DMS114 treated with DMSO at 0.1 percent for 48 hours (cell line): ENCODE data around the gene GPR137B.
"Not testable (repeated sequence)": the region's sequence is repeated elsewhere in the genome, so short reads cannot be mapped to it uniquely, and the experiment has no call there.

Source experiments
- DNase-seq: peaks from one replicate; lab custom pipeline; 2025; ENCODE audit not compliant: unreplicated experiment; lab: John Stamatoyannopoulos, UW

GPR137B gene

DNA sequence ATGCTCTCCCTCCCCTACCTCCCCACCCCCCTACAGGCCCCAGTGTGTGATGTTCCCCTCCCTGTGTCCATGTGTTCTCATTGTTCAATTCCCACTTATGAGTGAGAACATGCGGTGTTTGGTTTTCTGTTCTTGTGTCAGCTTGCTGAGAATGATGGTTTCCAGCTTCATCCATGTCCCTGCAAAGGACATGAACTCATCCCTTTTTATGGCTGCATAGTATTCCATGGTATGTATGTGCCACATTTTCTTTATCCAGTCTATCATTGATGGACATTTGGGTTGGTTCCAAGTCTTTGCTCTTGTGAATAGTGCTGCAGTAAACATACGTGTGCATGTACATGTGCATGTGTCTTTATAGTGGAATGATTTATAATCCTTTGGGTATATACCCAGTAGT lies 44.1 kb downstream of the GPR137B start:
- DNase-seq: not testable (repeated sequence)

DNA sequence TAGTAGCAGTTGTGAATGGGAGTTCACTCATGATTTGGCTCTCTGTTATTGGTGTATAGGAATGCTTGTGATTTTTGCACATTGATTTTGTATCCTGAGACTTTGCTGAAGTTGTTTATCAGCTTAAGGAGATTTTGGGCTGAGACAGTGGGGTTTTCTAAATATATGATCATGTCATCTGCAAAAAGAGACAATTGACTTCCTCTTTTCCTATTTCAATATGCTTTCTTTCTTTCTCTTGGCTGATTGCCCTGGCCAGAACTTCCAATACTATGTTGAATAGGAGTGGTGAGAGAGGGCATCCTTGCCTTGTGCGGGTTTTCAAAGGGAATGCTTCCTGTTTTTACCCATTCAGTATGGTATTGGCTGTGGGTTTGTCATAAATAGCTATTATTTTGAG lies 45.7 kb downstream of the GPR137B start:
- DNase-seq: not testable (repeated sequence)

DNA sequence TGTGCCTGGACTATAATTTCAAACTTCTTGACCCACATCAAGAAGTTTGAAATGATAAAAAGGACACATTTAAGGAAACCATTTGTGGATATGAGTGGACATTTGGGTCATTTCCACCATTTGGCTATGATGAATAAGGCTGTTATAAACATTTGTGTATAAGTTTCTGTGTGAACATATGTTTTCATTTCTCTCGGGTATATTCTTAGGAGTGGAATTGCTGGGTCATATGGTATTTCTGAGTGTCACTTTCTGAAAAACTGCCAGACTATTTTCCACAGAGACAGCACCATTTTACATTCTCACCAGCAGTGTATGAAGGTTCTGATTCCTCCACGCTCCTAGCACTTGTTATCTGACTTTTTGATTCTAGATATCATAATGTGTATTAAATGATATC lies 50.8 kb downstream of the GPR137B start:
- DNase-seq: no peak

DNA sequence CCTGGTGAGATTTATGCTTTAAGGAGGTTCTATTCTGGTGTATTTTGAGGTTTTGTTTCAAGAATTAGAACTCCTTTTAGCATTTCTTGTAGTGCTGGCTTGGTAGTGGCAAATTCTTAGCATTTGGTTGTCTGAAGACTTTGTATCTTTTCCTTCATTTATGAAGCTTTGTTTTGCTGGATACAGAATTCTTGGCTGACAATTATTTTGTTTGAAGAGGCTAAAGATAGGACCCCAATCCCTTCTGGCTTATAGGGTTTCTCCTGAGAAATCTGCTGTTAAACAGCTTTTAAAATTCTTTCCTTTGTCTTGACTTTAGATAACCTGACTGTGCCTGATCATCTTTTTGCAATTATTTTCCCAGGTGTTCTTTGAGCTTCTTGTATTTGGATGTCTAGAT lies 58.6 kb downstream of the GPR137B start:
- no peak for DNase-seq

DNA sequence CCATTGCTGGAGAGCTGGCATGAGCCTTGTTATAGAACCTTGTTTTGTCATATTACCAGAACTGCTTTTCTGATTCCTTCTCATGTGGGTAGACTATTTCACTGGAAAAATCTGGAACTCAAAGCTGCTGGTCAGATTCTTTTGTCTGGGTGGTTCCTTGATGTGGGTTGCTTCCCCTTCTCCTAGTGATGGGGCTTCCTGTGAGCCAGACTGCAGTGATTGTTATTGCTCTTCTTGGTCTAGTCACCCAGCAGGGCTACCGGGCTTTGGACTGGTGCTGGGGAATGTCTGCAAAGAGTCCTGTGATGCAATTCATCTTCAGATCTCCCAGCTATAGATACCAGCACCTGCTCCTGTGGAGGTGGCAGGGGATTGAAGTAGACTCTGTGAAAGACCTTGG lies 59.4 kb downstream of the GPR137B start:
- no peak for DNase-seq

DNA sequence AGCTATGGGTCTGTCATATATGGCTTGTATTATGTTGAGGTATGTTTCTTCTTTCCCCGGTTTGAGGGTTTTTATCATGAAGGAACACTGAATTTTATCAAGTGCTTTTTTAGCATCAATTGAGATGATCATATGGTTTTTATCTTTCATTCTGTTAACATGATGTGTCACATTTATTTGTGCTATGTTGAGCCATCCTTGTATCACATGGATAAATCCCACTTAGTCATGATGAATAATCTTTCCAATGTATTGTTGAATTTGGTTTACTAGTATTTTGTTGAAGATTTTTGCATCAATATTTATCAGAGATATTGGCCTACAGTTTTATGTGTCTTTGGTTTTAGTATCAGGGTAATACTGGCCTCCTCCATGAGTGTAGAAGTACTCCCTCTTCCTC lies 61.7 kb downstream of the GPR137B start:
- no peak for DNase-seq

DNA sequence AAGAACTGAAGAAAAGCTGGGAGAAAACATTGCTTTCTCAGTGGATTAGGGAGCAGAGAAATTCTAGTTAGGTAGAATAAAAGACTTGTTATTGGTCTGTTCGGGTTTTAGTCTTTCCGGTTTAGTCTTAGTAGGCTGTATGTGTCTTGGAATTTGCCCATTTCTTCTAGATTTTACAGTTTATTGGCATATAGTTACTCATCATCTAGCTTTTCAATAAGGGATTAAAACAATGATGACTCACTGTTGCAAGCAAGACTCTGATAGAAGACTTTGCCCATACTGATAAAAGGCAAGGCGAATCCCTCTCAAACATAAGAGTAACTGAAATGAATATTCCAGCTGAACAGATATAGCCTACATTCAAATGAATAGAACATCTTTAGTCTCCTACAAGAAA lies 62.3 kb downstream of the GPR137B start:
- no peak for DNase-seq

DNA sequence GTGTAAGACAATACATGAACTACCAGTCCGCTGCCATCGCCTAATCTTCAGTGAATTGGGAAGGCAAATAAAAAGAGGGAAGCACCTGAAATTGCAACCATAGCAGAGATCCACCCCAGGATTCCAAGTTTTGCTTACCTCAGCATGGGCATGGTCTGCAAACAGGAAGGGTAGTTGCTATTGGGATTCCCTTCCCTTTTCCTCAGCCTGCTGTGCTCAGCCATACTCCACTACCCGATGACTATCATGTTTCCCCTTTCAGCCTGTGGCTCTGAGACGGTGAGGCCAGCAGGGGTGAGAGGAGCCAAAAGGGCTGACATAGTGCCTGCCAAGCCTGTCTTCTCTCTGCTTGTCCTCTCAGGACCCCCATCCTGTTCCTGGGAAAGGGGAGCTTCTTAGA lies 64.2 kb downstream of the GPR137B start:
- DNase-seq: no peak

DNA sequence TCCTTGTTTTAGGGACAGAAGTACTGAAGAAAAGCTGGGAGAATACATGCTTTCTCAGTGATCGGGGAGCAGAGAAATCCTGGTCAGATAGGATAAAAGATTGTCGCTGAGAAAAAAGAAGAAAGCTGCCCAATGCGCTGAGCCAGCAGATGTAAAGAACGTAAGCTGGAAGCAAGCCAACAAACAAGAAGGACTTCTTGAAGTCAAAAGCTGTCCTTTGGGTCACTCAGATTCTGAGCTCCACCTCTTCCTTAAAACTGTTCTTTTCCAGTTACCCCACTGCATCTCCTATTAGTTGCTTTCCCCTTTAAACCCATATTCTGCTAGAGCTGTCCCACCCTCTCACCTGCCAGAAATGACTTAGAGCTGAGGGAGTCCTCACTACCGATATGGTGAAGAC lies 64.8 kb downstream of the GPR137B start:
- no peak for DNase-seq

DNA sequence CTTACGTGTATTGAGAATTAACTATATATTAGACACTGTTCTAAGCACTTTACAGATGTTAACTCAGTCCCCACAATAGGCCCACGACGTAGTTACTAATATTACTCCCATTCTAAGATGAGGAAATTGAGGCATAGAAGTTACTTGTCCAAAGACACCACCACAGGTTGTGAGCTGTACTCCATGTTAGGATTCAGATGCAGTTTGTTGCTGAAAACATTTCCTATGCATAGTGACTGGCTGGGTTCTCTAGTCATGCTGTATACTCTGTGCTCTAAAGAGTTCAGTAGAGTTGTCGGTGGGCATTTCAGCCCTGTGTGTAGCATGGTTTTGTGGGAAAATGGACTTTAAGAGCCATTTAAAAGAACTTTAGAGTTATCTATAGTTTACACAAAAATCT lies 65.2 kb downstream of the GPR137B start:
- no peak for DNase-seq

DNA sequence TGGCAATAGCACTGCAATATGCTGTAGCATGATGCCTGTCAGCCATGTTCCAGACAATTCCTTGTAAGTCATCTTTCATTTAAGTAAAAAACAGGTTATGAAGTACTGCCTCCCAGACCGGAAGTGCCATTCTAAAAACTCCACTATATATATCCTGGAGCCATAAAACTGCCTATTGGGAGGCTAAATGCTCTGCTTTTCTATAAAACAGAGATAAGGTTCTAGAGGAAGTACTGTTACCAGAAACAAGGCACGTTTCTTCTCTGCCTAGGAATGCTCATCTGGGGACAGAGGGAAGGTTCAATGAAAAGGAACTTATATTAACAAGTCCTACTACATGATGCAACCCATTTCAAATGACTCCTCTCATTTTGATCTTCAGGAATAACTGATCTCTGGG lies 66.8 kb downstream of the GPR137B start:
- DNase-seq: no peak

DNA sequence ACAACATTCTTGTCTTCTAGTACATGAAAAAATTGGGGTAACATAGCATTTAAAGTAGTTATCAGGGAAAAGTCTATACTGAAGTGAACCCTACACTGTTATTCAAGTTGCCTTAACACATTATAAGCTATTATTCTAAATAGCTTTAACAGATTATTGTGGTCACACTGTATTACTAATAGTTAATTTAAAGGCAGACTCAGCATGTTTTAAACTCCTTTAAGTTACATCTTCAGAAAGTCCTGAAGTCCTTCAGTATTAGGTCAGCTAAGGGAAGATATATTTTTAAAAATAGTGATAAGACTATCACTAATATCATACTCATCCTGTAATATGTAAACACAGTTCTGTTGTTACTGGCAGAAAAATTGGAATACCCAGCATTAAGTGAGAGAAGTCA lies 67.4 kb downstream of the GPR137B start:
- DNase-seq: no peak

DNA sequence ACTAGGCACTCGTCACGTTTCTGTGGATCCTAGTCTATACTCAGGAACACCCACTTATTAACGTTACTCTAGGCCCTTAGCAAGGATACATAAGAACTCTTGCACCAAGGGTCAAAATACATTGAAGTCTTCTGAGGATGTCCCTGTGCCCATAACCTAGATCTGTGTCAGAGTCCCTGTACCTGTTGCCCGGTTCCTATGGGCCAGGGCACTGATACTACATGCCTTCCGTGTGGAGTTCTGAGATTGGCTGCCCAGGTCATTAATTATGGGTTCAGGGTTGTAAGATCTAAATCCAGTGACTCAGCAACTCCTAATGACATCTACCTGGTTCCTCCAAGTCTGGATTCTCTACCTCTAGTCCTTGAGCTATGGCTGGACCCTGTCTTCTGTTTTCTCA lies 69.5 kb downstream of the GPR137B start:
- no peak for DNase-seq

DNA sequence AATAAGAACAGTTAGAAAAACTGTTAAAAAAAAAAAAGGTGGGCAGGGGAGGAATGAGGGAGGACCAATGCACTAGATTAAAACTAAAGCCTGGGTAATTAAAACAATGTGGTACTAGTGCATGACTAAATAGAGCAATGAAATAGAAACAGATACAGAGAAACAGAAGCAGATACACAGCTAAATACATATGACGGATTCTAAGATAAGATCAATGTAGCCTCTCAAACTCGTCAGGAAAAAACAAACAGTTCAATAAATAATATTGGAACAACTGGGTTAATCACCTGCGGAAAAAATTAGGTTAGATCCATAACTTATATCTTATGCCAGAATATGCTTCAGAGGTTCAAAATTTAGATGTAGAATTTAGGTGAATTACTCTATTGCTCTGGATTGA lies 71.2 kb downstream of the GPR137B start:
- DNase-seq: no peak

DNA sequence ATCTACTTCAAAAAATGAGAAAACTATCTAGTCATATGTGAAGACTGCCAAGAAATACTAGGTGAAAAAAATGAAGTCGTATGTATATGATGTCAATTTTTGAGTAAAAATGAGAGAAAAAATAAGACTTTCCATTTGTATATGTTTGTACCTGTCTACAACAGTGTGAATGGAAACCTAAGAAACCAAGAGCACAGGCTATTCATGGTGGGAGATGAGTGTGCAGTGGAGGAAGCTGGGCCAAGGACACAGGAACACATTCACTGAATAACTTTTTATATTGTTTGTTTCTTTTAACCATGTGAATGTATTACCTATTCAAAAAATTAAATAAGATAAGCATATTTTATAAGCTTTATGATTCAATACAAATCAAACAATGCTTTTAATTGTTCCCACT lies 72.4 kb downstream of the GPR137B start:
- no peak for DNase-seq

DNA sequence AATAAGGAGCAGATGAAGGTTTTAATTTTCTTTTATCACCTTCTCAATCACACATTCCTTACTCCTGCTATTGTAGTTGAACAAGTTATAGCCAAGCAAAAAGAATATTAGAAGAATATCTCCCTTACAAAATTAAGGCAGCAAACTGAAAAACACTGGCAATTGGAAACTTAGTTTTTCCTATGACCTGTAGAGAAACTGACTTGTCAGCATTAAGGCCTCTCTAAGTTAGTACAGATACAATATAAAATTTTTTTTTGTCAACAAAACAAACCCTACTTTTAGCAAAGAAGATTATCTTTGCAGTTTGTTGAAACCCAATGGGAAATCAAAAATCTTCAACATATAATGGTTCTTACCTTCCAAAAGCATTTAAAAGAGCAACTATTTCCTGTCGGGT lies 78.1 kb downstream of the GPR137B start:
- no peak for DNase-seq

DNA sequence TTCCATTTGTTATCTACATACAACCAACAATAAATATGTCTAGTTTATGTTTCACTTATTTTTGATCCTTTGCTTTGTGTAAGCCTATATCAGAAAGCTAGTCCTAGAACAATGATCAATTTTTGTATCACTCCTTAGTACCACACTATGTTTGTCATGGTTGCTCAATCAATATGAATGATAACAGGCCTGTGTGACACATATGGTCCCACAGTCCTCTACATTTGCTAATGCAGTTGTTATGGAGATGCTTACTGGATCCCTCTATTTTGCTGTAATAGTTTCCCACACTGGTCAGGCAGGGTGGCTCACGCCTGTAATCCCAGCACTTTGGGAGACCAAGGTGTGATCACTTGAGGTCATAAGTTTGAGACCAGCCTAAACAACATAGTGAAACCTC lies 80.3 kb downstream of the GPR137B start:
- DNase-seq: no peak

DNA sequence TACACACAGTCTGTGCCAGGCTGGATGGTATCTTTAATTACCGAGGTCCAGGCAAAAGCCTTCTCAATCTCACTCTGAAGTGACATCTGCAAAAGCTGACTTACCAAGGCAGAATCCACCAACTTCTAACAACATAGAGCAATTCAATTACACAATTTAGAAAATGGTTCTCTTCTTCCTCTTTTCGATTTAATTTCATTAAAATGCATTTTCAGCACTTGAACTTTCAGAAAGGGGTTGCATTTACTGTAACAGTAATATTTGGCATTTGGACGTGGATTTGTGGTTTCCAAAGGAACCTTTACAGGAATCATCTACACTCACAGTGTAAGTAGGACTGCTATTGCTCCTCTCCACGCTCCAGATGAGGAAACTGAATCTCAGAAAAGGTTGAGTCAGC lies 86.1 kb downstream of the GPR137B start:
- DNase-seq: no peak

DNA sequence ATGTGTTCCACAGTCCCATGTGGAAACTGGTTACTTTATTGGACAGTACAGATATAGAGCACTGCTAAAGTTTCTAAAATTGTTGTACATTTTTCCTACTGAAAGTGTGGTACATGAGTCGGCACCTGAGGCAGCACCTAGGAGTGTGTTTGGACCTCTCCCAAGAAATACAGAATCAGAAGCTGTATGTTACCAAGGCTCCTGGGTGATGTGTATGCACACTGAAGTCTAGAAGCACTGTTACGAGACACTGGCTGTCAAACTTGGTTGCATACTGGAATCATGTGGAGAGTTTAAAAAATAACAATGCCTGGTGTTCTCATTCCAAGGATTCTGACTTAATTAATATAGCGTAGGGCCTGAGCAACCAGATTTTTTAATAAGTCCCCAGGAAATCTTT lies 92.8 kb downstream of the GPR137B start:
- no peak for DNase-seq

DNA sequence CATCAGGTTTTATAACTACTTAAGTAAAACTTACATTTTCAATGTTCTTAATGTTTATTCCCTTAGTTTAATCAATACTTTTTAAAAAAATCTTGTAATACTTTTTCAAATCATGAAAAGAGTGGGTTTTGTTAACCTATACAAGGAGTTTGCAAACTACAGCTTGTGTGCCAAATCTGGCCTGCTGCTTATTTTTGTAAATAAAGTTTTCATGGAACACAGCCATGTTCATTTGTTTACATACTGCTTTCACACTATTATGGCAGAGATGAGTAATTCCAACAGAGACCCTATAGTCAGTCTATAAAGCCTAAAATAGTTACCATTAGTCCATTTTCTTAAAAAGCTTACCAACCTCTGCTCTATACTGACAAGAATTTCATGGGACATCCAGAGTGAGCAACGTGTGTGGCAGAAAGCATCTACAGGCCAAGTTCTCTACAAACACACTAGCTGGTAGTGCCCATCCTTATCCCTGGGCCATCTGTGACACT lies 96.8 kb downstream of the GPR137B start:
- no peak for DNase-seq

DNA sequence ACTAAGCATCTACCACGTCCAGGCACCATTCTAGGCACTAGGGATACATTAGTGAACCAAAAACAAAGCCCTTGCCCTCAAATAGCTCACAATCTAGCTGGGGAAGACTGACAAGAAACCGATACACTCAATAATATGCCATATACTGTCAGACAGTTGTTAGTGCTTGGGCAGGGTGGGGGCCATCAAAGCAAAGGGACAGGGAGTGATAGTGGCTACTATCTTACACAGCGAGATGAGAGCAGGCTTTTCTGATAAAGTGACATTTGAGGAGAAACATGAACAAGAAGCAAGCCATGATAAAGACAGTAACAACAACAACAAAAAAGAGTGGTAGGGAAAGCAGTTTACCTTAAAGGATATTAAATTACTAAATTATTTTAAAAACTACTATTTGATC lies 98.3 kb downstream of the GPR137B start:
- DNase-seq: no peak

DNA sequence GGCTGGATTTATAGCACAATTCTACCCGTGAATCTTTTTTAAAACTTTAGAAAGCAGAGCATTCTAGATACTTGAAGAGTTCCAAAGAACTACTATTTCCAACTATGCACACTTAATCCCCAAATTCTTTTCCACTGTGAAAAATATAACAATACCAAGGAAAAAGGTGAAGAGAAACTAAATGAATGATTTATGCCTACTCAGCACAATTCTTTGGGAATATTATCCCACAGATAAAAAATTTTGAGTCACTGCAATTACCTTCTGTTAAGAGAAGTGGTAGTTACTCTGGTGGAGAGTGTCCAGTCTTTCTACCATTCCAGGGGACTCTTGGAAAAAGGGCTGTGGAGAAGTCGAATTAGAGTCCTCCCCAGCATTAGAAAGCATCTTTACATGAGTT lies 100.2 kb downstream of the GPR137B start:
- no peak for DNase-seq

DNA sequence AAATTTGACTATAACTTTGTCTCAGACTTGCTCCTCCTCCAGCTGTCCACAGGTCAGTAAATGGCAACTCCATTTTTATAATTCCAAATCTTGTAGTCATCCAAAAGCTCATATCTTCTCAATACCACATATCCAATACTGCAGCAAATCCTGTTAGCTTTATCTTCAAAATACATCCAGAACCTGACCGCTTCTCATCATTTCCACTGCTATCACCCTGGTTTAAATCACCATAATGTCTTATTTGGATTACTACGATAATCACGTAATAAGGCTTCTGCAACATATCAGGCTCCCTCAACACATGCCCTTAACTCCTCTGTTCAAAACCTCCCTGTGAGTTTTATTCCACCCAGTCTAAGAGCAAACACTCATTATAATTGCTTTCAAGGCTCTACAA lies 104.9 kb downstream of the GPR137B start:
- DNase-seq: no peak

DNA sequence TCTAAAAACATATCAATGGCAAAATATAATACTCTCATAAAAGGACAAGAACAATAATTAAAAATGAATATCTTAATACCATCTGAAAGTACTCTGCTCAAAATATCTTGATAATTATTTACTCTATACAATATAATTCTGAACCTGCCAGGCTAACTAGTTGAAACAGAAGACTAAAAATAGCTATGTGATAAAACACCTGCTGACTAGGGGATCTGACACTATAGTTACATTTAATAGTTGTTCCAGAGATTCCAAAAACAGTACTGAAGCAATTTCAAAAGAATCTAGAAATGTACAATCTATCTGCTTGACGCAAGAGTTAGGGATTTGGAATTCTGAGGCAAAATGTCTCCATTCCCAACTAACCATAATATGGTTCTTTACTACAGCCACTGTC lies 109.2 kb downstream of the GPR137B start:
- DNase-seq: no peak
